K562 (cell line): ENCODE results near the gene HES5.

Source experiments
- BHLHE40 ChIP-seq: IDR thresholded peaks from 2 replicates; pipeline ENCODE4 v1.6.1; 2011; ENCODE audit warnings: low read length, improper control_type of control experiment
- CBX3 ChIP-seq, 2 experiments: IDR thresholded peaks; 1 replicate in 1 of 2; 2 replicates in 1 of 2; pipeline ENCODE4 v1.6.1; 2012; ENCODE audit warnings: inconsistent platforms in 2 of 2, low read length in 2 of 2, borderline replicate concordance in 1 of 2, control low read depth in 1 of 2
- CREM ChIP-seq: IDR thresholded peaks from 2 replicates; pipeline ENCODE4 v1.6.1; 2014; ENCODE audit warnings: antibody characterized with exemption, low read depth
- HIVEP1 ChIP-seq: fragments of 250-450 bp; sonication (Bioruptor Pico); IDR thresholded peaks from 2 replicates; pipeline ENCODE4 v1.4.0; 2020; ENCODE audit warnings: mild to moderate bottlenecking
- MAFF ChIP-seq: IDR thresholded peaks from 2 replicates; pipeline ENCODE4 v1.6.1; 2012; ENCODE audit warnings: low read length, improper control_type of control experiment
- MAZ ChIP-seq, 2 experiments: fragments of 450-650 bp in 1 of 2; sonication (generic) in 1 of 2; formaldehyde crosslinking; IDR thresholded peaks in 1 of 2; conservative IDR thresholded peaks in 1 of 2; 2 replicates each; pipeline versions ENCODE4 v1.4.0 to v1.5.0; 2020; ENCODE audit warnings: mild to moderate bottlenecking in 1 of 2, missing genetic modification reagents in 1 of 2
- NFYB ChIP-seq: IDR thresholded peaks from 2 replicates; pipeline ENCODE4 v1.6.1; 2011; ENCODE audit warnings: mild to moderate bottlenecking, moderate library complexity; ENCODE audit not compliant: insufficient read length; ENCODE audit errors: extremely low read depth
- POLR2A ChIP-seq: fragments of 450-650 bp; conservative IDR thresholded peaks from 2 replicates; pipeline ENCODE4 v1.6.1; 2016
- TF ChIP-seq, protein P1 (sequence below): sonication (generic); formaldehyde crosslinking; IDR thresholded peaks from 2 replicates; pipeline ENCODE4 v1.8.1; 2022; ENCODE audit warnings: missing genetic modification reagents
- TF ChIP-seq, protein P2 (sequence below): IDR thresholded peaks from 3 replicates; pipeline ENCODE4 v1.6.1; 2011; ENCODE audit warnings: borderline replicate concordance, mild to moderate bottlenecking, moderate library complexity; ENCODE audit not compliant: insufficient read length; ENCODE audit errors: extremely low read depth
- TF ChIP-seq, protein P3 (sequence below): fragments of 450-650 bp; formaldehyde crosslinking; IDR thresholded peaks from 2 replicates; pipeline ENCODE4 v1.4.0; 2020; ENCODE audit warnings: mild to moderate bottlenecking, moderate library complexity

DNA sequence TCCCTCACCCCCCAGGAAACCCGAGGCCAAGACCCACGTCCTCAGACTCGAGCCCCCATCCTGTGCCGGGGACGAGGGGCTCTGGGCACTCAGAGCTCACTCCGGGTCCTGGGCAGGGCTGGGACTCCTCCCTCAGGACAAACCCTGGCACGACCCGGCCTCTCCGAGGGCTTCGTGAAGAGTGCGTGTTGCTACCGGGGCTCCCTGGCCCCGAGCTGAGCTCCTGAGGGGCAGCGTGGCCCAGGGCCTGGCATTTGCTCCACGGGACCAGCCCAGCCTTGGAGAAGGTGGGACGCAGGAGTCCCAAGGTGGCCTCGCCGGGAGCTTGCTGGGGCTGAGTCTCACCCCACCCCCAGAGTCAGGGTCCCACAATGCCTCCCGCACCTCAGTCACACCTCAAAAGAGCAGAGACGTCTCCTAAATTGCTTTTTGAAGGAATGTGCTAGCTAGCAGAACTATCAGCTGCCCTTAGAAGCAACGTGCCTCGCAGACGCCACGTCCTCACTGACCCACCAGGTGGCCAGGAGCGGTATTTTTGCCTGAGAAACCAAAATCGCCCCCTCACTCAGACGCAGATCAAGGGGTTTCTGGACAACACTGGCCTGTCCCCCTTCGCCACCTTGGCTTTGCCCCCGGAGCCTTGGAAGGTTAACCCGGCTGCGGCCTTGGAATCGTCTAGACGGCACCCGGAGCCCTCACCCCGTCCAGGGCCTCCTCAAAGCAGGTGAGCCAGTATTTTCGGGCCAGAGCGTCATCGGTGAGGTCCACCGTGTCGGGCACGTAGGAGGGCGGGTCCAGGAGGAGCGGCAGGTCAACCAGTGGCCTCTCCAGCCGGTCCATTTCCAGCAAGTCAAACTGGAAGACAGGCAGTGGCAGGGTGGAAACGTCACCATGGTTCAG, 14.9 kb downstream of the HES5 start:
- no peak for TF ChIP-seq MAFF
- TF ChIP-seq, protein P1, sequence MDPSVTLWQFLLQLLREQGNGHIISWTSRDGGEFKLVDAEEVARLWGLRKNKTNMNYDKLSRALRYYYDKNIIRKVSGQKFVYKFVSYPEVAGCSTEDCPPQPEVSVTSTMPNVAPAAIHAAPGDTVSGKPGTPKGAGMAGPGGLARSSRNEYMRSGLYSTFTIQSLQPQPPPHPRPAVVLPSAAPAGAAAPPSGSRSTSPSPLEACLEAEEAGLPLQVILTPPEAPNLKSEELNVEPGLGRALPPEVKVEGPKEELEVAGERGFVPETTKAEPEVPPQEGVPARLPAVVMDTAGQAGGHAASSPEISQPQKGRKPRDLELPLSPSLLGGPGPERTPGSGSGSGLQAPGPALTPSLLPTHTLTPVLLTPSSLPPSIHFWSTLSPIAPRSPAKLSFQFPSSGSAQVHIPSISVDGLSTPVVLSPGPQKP (CRISPR knock-in tag), result no peak
- no peak for TF ChIP-seq NFYB
- no peak for TF ChIP-seq CBX3 (IDR thresholded peaks at IDR 0.05; ENCODE audit: borderline replicate concordance in 1 of 2, low read length in 2 of 2)
- TF ChIP-seq, protein P2, sequence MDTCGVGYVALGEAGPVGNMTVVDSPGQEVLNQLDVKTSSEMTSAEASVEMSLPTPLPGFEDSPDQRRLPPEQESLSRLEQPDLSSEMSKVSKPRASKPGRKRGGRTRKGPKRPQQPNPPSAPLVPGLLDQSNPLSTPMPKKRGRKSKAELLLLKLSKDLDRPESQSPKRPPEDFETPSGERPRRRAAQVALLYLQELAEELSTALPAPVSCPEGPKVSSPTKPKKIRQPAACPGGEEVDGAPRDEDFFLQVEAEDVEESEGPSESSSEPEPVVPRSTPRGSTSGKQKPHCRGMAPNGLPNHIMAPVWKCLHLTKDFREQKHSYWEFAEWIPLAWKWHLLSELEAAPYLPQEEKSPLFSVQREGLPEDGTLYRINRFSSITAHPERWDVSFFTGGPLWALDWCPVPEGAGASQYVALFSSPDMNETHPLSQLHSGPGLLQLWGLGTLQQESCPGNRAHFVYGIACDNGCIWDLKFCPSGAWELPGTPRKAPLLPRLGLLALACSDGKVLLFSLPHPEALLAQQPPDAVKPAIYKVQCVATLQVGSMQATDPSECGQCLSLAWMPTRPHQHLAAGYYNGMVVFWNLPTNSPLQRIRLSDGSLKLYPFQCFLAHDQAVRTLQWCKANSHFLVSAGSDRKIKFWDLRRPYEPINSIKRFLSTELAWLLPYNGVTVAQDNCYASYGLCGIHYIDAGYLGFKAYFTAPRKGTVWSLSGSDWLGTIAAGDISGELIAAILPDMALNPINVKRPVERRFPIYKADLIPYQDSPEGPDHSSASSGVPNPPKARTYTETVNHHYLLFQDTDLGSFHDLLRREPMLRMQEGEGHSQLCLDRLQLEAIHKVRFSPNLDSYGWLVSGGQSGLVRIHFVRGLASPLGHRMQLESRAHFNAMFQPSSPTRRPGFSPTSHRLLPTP, result no peak
- TF ChIP-seq MAZ (CRISPR knock-in tag; conservative IDR thresholded peaks at IDR 0.05 in 1 of 2, IDR thresholded peaks at IDR 0.05 in 1 of 2), result no peak
- TF ChIP-seq, protein P3, sequence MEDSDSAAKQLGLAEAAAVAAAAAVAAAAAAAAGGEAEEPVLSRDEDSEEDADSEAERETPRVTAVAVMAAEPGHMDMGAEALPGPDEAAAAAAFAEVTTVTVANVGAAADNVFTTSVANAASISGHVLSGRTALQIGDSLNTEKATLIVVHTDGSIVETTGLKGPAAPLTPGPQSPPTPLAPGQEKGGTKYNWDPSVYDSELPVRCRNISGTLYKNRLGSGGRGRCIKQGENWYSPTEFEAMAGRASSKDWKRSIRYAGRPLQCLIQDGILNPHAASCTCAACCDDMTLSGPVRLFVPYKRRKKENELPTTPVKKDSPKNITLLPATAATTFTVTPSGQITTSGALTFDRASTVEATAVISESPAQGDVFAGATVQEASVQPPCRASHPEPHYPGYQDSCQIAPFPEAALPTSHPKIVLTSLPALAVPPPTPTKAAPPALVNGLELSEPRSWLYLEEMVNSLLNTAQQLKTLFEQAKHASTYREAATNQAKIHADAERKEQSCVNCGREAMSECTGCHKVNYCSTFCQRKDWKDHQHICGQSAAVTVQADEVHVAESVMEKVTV (CRISPR knock-in tag), result no peak
- no peak for TF ChIP-seq HIVEP1 (CRISPR knock-in tag)
- TF ChIP-seq CREM, result no peak
- 0 out of 2 replicates have a peak, but pooled peaks have one; percentile 11 for TF ChIP-seq POLR2A
- no peak for TF ChIP-seq BHLHE40
